ENCODE results near the gene ELMO1. TPM values are rescaled to one million over a fixed set of nuclear protein-coding genes. Genes with fewer than 3 reads are reported as not detected.

Gene ELMO1
- total RNA-seq, 1 donor from 2014 or later = 0.69 TPM

DNA sequence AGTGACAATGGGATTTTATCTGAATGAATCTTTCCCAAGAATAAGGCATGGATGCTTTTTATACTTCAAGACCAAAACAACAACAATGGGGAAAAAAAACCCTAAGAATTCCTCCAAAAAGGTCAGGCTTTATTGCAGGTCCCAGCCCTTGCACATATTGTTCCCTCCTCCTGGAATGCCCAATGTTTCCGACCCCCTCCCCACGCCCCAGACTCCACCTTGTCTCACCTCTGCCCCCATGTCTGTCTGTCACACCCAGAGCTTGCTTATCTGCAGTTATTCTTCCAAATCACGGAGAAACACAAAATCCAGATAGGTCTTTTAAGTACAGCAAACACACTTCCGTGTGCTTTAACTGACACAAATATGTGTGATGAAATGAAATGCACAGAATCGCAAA lies 43.5 kb downstream of the ELMO1 start:
- no peak overlapping the region for H3K4me3 ChIP-seq (ENCODE audit: low read depth, low read length)
- TF ChIP-seq, protein P1, sequence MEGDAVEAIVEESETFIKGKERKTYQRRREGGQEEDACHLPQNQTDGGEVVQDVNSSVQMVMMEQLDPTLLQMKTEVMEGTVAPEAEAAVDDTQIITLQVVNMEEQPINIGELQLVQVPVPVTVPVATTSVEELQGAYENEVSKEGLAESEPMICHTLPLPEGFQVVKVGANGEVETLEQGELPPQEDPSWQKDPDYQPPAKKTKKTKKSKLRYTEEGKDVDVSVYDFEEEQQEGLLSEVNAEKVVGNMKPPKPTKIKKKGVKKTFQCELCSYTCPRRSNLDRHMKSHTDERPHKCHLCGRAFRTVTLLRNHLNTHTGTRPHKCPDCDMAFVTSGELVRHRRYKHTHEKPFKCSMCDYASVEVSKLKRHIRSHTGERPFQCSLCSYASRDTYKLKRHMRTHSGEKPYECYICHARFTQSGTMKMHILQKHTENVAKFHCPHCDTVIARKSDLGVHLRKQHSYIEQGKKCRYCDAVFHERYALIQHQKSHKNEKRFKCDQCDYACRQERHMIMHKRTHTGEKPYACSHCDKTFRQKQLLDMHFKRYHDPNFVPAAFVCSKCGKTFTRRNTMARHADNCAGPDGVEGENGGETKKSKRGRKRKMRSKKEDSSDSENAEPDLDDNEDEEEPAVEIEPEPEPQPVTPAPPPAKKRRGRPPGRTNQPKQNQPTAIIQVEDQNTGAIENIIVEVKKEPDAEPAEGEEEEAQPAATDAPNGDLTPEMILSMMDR (conservative IDR thresholded peaks at IDR 0.05; ENCODE audit: low read depth, low read length) = no peak
- DNase-seq (ENCODE audit: low read depth) = no peak

DNA sequence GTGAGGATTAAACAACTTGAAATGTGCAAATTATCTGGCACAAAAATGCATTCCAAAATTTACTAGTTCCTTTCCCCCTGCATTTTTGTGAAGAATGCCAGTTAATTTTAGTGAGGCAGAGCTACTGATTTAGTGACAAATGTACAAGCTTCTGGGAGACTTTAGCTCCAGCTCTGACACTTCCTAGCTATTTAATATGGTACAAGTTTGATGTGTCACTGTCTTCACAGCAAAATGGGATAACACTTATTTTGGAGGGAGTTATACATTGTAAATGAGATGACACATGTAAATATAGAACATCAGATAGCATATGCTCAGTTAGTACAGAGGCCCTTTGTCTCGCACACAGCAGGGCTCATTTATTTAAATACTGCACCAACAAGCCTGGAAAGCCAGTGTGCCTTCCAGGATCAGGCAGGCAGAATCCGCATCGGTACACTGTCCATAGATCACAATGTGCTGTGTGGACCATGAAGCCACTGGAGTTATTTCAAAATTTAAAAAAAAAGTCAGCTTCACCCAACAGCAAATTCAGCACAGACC lies 48.7 kb downstream of the ELMO1 start:
- DNase-seq (ENCODE audit: low read depth) = no peak
- no peak overlapping the region for H3K4me3 ChIP-seq (ENCODE audit: low read depth, low read length)
- TF ChIP-seq, protein P1 (conservative IDR thresholded peaks at IDR 0.05; ENCODE audit: low read depth, low read length) = no peak

- H3K4me3 ChIP-seq (ENCODE audit: low read depth, low read length) = no peak overlapping the region
- DNase-seq (ENCODE audit: low read depth) = no peak
- TF ChIP-seq, protein P1 (conservative IDR thresholded peaks at IDR 0.05; ENCODE audit: low read depth, low read length) = no peak
These were observed 50.3 kb downstream of the ELMO1 start for GRCh38 chr7:37398403-37398802.

DNA sequence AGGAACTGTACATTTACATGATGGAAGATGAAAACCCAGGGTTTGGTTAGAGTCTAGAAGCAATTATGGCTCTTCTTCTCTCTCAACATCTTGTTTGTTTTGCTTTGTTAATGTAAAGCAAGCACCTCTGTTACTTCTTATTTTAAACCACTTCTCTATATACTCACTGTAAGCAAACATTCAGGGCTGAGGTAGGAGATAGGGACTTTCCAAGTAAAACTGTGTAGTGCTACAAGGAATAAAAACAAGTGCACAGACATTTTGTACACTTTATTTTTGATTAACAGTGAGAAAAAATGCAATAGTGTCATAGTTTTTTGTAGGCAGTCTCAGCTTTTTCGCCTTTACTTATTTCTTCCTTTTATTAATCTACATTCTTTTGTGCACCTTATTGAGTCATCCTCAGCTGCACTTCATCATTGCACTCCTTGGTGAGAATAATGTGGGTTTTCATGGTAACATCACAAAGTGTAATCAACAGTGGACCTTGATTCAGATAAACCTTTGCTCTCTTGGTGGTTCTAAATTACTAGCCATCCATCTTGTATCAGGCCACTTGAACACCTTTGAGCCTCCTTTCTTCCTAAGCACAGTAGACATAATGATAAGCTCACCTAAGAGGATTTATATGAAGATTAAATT lies 52.9 kb downstream of the ELMO1 start:
- DNase-seq (ENCODE audit: low read depth) = no peak
- TF ChIP-seq, protein P1 (conservative IDR thresholded peaks at IDR 0.05; ENCODE audit: low read depth, low read length) = no peak
- H3K4me3 ChIP-seq (ENCODE audit: low read depth, low read length) = no peak overlapping the region

- TF ChIP-seq, protein P1 (conservative IDR thresholded peaks at IDR 0.05; ENCODE audit: low read depth, low read length) = no peak
- H3K4me3 ChIP-seq (ENCODE audit: low read depth, low read length) = no peak overlapping the region
These were observed 54.5 kb downstream of the ELMO1 start for GRCh38 chr7:37394158-37394557.

DNA sequence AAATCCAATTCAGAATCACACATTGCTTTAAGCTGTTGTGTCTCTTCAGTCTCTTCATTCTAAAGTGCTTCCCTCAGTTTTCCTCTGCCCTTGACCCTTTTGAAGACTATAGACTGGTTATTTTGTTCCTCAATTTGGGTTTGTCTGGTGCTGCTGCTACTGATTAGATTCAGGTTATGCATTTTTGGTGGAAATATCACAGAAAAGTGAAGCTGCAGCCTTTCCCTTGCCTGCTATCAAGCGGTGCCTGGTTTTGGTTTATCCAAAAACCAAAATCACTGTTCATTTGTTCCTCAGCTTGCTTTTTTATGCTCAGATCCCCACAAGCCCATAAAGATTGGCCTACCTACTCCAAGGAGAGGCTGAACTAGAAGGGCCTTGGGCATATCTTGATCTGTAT lies 55.2 kb downstream of the ELMO1 start:
- DNase-seq (ENCODE audit: low read depth) = no peak
- TF ChIP-seq, protein P1 (conservative IDR thresholded peaks at IDR 0.05; ENCODE audit: low read depth, low read length) = no peak
- no peak overlapping the region for H3K4me3 ChIP-seq (ENCODE audit: low read depth, low read length)

More at GRCh38 chr7:37394158-37394557, 54.5 kb downstream of the ELMO1 start:
- no peak for DNase-seq (ENCODE audit: low read depth)

GRCh38 chr7:37392673-37393017 lies 56.0 kb downstream of the ELMO1 start:
- H3K4me3 ChIP-seq (ENCODE audit: low read depth, low read length) = no peak overlapping the region
- TF ChIP-seq, protein P1 (conservative IDR thresholded peaks at IDR 0.05; ENCODE audit: low read depth, low read length) = no peak

More at GRCh38 chr7:37392673-37393017, 56.0 kb downstream of the ELMO1 start:
- no peak for DNase-seq (ENCODE audit: low read depth)

All from epithelial cell of proximal tubule (primary cell).